C4-2B (cell line): ENCODE measurements around the gene PTAR1.

Source experiments
- CTCF ChIP-seq: fragments of 450-650 bp; conservative IDR thresholded peaks from 2 replicates; pipeline ENCODE4 v1.5.1; 2017; ENCODE audit warnings: mild to moderate bottlenecking
- ZFX ChIP-seq: fragments of 450-650 bp; IDR thresholded peaks from 2 replicates; pipeline ENCODE4 v1.6.1; 2017

DNA sequence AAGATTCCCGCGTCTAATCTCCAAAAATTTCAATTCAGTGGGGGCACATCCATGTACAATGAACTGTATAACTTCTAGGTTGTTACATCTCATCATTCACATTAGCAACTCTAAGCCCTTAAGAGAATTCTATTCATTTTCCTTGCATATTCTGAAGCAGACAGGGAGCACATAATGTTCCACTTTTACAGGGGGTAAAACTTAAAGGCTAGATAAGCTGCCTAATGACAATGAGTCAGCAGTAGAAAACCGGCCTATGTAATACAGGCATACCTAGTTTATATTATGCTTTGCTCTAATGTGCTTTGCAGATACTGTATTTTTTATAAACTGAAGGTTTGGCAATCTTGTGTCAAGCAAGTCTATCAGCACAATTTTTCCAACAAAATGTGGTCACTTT is 40.4 kb downstream of the PTAR1 start:
- TF ChIP-seq CTCF (no peak), ZFX (no peak)
